HCT116 (cell line): Measurements from ENCODE around the gene CNTN4. TPM values are rescaled to one million over a fixed set of nuclear protein-coding genes. Genes with fewer than 3 reads are reported as not detected.

Experiments used
- ATAC-seq: fragments of 200-7000 bp; cut with Tn5 transposase; 2 replicates; pipeline ENCODE4 v1.9.1; 2020; ENCODE audit warnings: mild to moderate bottlenecking, moderate library complexity
- BruUV-seq: library from RNA; stranded (reverse); fragments of 400-500 nt; replicated peaks from 2 replicates; lab custom pipeline; 2021; lab: Mats Ljungman, UMichigan
- CTCF ChIA-PET: fragments of 300-600 bp; sonication (Branson Sonifier 250); formaldehyde crosslinking; loops from one replicate; lab custom pipeline; 2021; ENCODE audit warnings: antibody characterized with exemption; lab: Charles Lee
- POLR2A ChIA-PET: fragments of 300-600, 350-600 bp; sonication (Branson Sonifier 250); formaldehyde crosslinking; loops from one replicate; lab custom pipeline; 2021; ENCODE audit warnings: antibody characterized with exemption; lab: Charles Lee
- RAD21 ChIA-PET, 2 experiments: fragments of 300-600 bp; sonication (Branson Sonifier 250); formaldehyde crosslinking; loops; one replicate each; lab custom pipeline; 2023; ENCODE audit warnings: low total read pairs in 2 of 2; ENCODE audit not compliant: uncharacterized antibody in 2 of 2, unreplicated experiment in 2 of 2, low non-redundant PET in 1 of 2; lab: Charles Lee
- DNase-seq: peaks from one replicate; pipeline ENCODE4 v3.0.0-alpha.2; 2010; ENCODE audit warnings: low read depth, low spot score
- H2AFZ ChIP-seq: fragments of 200-600 bp; shearing (Covaris generic), sonication (generic); 2 replicates; pipeline ENCODE4 v1.6.1; 2017; ENCODE audit warnings: low read depth, mixed run types, mixed read lengths, antibody characterized with exemption, low read length; ENCODE audit not compliant: poor library complexity, severe bottlenecking
- H3K27ac ChIP-seq: 2 replicates; pipeline ENCODE4 v1.5.1; 2012; ENCODE audit warnings: low read depth, low read length
- H3K27me3 ChIP-seq: fragments of 200-600 bp; sonication (generic); 2 replicates; pipeline ENCODE4 v1.6.1; 2016; ENCODE audit warnings: mixed run types, low read length, mixed read lengths; ENCODE audit not compliant: insufficient read depth
- H3K36me3 ChIP-seq, 2 experiments: fragments of 200-500 bp in 1 of 2; fragments of 200-600 bp in 1 of 2; sonication (Bioruptor generic) in 1 of 2; sonication (generic) in 1 of 2; 2 replicates each; pipeline versions ENCODE4 v1.5.1 to v1.6.1; 2014 to 2016; ENCODE audit warnings: low read length in 2 of 2, inconsistent platforms in 1 of 2, mixed read lengths in 1 of 2, mixed run types in 1 of 2; ENCODE audit not compliant: insufficient read depth in 2 of 2, control insufficient read depth in 1 of 2
- H3K4me1 ChIP-seq, 2 experiments: fragments of 200-600 bp in 1 of 2; sonication (generic) in 1 of 2; 2 replicates each; pipeline versions ENCODE4 v1.5.1 to v1.6.1; 2012 to 2017; ENCODE audit warnings: low read length in 2 of 2, inconsistent platforms in 1 of 2, mild to moderate bottlenecking in 1 of 2, mixed read lengths in 1 of 2, mixed run types in 1 of 2, moderate library complexity in 1 of 2; ENCODE audit not compliant: insufficient read depth in 2 of 2, control insufficient read depth in 1 of 2
- H3K4me2 ChIP-seq: fragments of 200-600 bp; sonication (generic); 2 replicates; pipeline ENCODE4 v1.6.1; 2017; ENCODE audit warnings: mixed run types, low read length, mixed read lengths
- H3K4me3 ChIP-seq, 2 experiments: fragments of 200-600 bp in 1 of 2; sonication (generic) in 1 of 2; replicated peaks in 1 of 2; 2 replicates each; pipeline ENCODE4 v1.5.1; 2011 to 2016; ENCODE audit warnings: low read length in 2 of 2, control low read depth in 1 of 2, low read depth in 1 of 2, mild to moderate bottlenecking in 1 of 2, mixed read lengths in 1 of 2, mixed run types in 1 of 2
- H3K79me2 ChIP-seq: fragments of 200-600 bp; sonication (generic); 2 replicates; pipeline ENCODE4 v1.6.1; 2017; ENCODE audit warnings: mild to moderate bottlenecking, mixed run types, low read length, moderate library complexity, mixed read lengths; ENCODE audit not compliant: insufficient read depth
- H3K9ac ChIP-seq: fragments of 200-600 bp; sonication (generic); 2 replicates; pipeline ENCODE4 v1.6.1; 2016; ENCODE audit warnings: low read length, mixed read lengths
- H3K9me2 ChIP-seq: fragments of 200-600 bp; sonication (generic), shearing (Covaris generic); 2 replicates; pipeline ENCODE4 v1.6.1; 2017; ENCODE audit warnings: mixed run types, mild to moderate bottlenecking, moderate library complexity; ENCODE audit not compliant: insufficient read depth
- H3K9me3 ChIP-seq, 2 experiments: fragments of 200-500 bp in 1 of 2; fragments of 200-600 bp in 1 of 2; sonication (Bioruptor generic) in 1 of 2; sonication (generic) in 1 of 2; 2 replicates each; pipeline ENCODE4 v1.6.1; 2014 to 2017; ENCODE audit warnings: low read length in 2 of 2, mixed read lengths in 2 of 2, inconsistent platforms in 1 of 2, low read depth in 1 of 2, mild to moderate bottlenecking in 1 of 2, mixed run types in 1 of 2, moderate library complexity in 1 of 2; ENCODE audit not compliant: control insufficient read depth in 1 of 2, insufficient read depth in 1 of 2
- H4K20me1 ChIP-seq: fragments of 200-600 bp; sonication (generic), shearing (Covaris generic); 2 replicates; pipeline ENCODE4 v1.6.1; 2017; ENCODE audit warnings: mixed run types, mild to moderate bottlenecking, moderate library complexity; ENCODE audit not compliant: insufficient read depth
- ATF3 ChIP-seq: IDR thresholded peaks from 2 replicates; pipeline ENCODE4 v1.6.1; 2012
- CBX3 ChIP-seq: IDR thresholded peaks from 2 replicates; pipeline ENCODE4 v1.6.1; 2012; ENCODE audit warnings: low read depth
- CEBPB ChIP-seq: IDR thresholded peaks from 2 replicates; pipeline ENCODE4 v1.6.1; 2012; ENCODE audit warnings: low read depth
- CTCF ChIP-seq, 3 experiments: fragments of 200-600 bp in 1 of 3; sonication (generic) in 1 of 3; IDR thresholded peaks in 2 of 3; conservative IDR thresholded peaks in 1 of 3; 2 replicates each; pipeline ENCODE4 v1.5.1; 2012 to 2017; ENCODE audit warnings: low read depth in 2 of 3, low read length in 2 of 3, antibody characterized with exemption in 1 of 3, borderline replicate concordance in 1 of 3, control low read depth in 1 of 3, mild to moderate bottlenecking in 1 of 3, mixed read lengths in 1 of 3, mixed run types in 1 of 3, moderate library complexity in 1 of 3; ENCODE audit not compliant: insufficient read depth in 1 of 3
- EGR1 ChIP-seq: IDR thresholded peaks from 2 replicates; pipeline ENCODE4 v1.6.1; 2012; ENCODE audit warnings: low read depth
- ELF1 ChIP-seq: IDR thresholded peaks from 2 replicates; pipeline ENCODE4 v1.6.1; 2012; ENCODE audit warnings: low read depth, borderline replicate concordance
- EZH2phosphoT487 ChIP-seq: fragments of 200-600 bp; IDR thresholded peaks from 2 replicates; pipeline ENCODE4 v1.6.1; 2018; ENCODE audit warnings: antibody characterized with exemption, borderline replicate concordance
- FOSL1 ChIP-seq: IDR thresholded peaks from 2 replicates; pipeline ENCODE4 v1.6.1; 2012; ENCODE audit warnings: low read depth
- JUND ChIP-seq: IDR thresholded peaks from 2 replicates; pipeline ENCODE4 v1.6.1; 2012
- POLR2AphosphoS5 ChIP-seq: IDR thresholded peaks from 2 replicates; pipeline ENCODE4 v1.6.1; 2011; ENCODE audit warnings: mild to moderate bottlenecking, low read depth, low read length, moderate library complexity
- RAD21 ChIP-seq: IDR thresholded peaks from 2 replicates; pipeline ENCODE4 v1.6.1; 2012; ENCODE audit warnings: low read depth, mild to moderate bottlenecking
- SIN3A ChIP-seq: IDR thresholded peaks from 2 replicates; pipeline ENCODE4 v1.6.1; 2012; ENCODE audit warnings: low read depth
- SP1 ChIP-seq: IDR thresholded peaks from 2 replicates; pipeline ENCODE4 v1.6.1; 2012; ENCODE audit warnings: low read depth
- SRF ChIP-seq: IDR thresholded peaks from 2 replicates; pipeline ENCODE4 v1.6.1; 2012; ENCODE audit warnings: low read depth
- TCF7L2 ChIP-seq: IDR thresholded peaks from 2 replicates; pipeline ENCODE4 v1.7.0; 2011; ENCODE audit warnings: borderline replicate concordance, inconsistent platforms; ENCODE audit not compliant: insufficient read depth, insufficient read length; ENCODE audit errors: extremely low read depth
- YY1 ChIP-seq: IDR thresholded peaks from 2 replicates; pipeline ENCODE4 v1.6.1; 2011; ENCODE audit warnings: low read length, low read depth, moderate library complexity, mild to moderate bottlenecking; ENCODE audit not compliant: insufficient replicate concordance; ENCODE audit errors: extremely low read depth
- ZBTB33 ChIP-seq: IDR thresholded peaks from 2 replicates; pipeline ENCODE4 v1.6.1; 2011; ENCODE audit warnings: mild to moderate bottlenecking, low read length, moderate library complexity; ENCODE audit not compliant: insufficient replicate concordance; ENCODE audit errors: extremely low read depth
- ZNF274 ChIP-seq: fragments of 200-500 bp; sonication (Bioruptor generic); IDR thresholded peaks from 2 replicates; pipeline ENCODE4 v1.6.1; 2014; ENCODE audit warnings: mild to moderate bottlenecking, low read depth, low read length, inconsistent platforms
- intact Hi-C: fragments of 100-400 bp; cut with micrococcal nuclease; formaldehyde crosslinking; loops from 2 replicates; pipeline ENCODE4 v1.10.0; 2022
- total RNA-seq: library from RNA; stranded (reverse); gene quantifications from one replicate; pipeline ENCODE4 v1.2.1, GENCODE V29; 2021; ENCODE audit not compliant: unreplicated experiment

The CNTN4 gene
- total RNA-seq, 1 experiment from 2014 or later, result not detected

- TF ChIP-seq ZBTB33 (no peak), ELF1 (no peak), CBX3 (no peak), POLR2AphosphoS5 (no peak), EZH2phosphoT487 (no peak), SP1 (no peak), ZNF274 (no peak)
Measured at GRCh38 chr3:3031326-3031725, 932.7 kb downstream of the CNTN4 start (continued).

DNA sequence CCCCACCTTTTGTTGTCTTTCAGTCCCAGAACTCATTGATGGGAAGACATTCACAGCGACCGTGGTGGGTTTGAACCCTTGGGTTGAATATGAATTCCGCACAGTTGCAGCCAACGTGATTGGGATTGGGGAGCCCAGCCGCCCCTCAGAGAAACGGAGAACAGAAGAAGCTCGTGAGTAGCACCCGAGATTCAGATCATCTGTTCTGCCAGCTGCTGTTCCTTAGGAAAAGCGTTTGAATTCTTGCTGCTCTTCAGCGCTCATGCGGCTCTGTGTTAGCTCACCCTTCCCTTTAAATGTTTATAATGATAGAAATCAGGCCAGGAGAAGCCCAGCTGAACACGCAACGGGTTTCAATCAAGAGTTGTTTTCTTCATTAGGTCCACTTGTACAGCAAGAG, 938.5 kb downstream of the CNTN4 start:
- no peak overlapping the region for H3K9ac ChIP-seq

More for the DNA sequence above, 938.5 kb downstream of the CNTN4 start:
- H3K4me3 ChIP-seq, result no peak overlapping the region
- no peak overlapping the region for H3K27ac ChIP-seq
- no TSS peak for BruUV-seq
- H3K4me1 ChIP-seq, result no peaks in the 10 kb centered on the region
- no peaks in the 10 kb centered on the region for H3K9me2 ChIP-seq
- no peak overlapping the region for H3K4me2 ChIP-seq
- H3K9me3 ChIP-seq, result no peaks in the 10 kb centered on the region
- ATAC-seq, result no peak
- H3K36me3 ChIP-seq, result no peaks in the 10 kb centered on the region
- no peak for DNase-seq
- CTCF ChIA-PET, result no interaction called here
- POLR2A ChIA-PET, result no interaction called here
- TF ChIP-seq ZNF274, result no peak
- TF ChIP-seq CTCF (IDR thresholded peaks at IDR 0.05 in 2 of 3, conservative IDR thresholded peaks at IDR 0.05 in 1 of 3; ENCODE audit: borderline replicate concordance in 1 of 3, insufficient read depth in 1 of 3, low read depth in 2 of 3, low read length in 2 of 3), result no peak
- no peak for TF ChIP-seq EGR1
- no peak for TF ChIP-seq TCF7L2
- no peak for TF ChIP-seq ATF3
- no peak for TF ChIP-seq CBX3
- no peak for TF ChIP-seq JUND
- TF ChIP-seq RAD21, result no peak
- TF ChIP-seq FOSL1, result no peak
- no peak for TF ChIP-seq YY1
- TF ChIP-seq SP1, result no peak
- no peak for TF ChIP-seq POLR2AphosphoS5
- TF ChIP-seq EZH2phosphoT487, result no peak
- no peak for TF ChIP-seq SIN3A
- no peak for TF ChIP-seq CEBPB
- TF ChIP-seq SRF, result no peak
- TF ChIP-seq ELF1, result no peak
- no peaks in the 10 kb centered on the region for H3K79me2 ChIP-seq
- no peak overlapping the region for H2AFZ ChIP-seq
- H4K20me1 ChIP-seq, result no peaks in the 10 kb centered on the region
- RAD21 ChIA-PET, result no interaction called here
- intact Hi-C loops, result no loop called here
- peaks cover 4% of the 10 kb centered on the region; the same call in 1 of the 2 replicates for H3K27me3 ChIP-seq
